ENCODE measurements around the gene FBF1. TPM values are rescaled to one million over a fixed set of nuclear protein-coding genes. Genes with fewer than 3 reads are reported as not detected.

FBF1 gene
- total RNA-seq, 1 donor from 2014 or later: 11.4 TPM

GRCh38 chr17:75917141-75917916 is 23.5 kb downstream of the FBF1 start:
- FAIRE-seq (no peak), DNase-seq (ENCODE audit: low spot score in 2 of 2) (no peak)

GRCh38 chr17:75915268-75915667 is 25.6 kb downstream of the FBF1 start:
- FAIRE-seq: no peak
- DNase-seq (ENCODE audit: low spot score in 2 of 2): no peak

GRCh38 chr17:75914643-75915267 is 26.1 kb downstream of the FBF1 start:
- FAIRE-seq (no peak), DNase-seq (ENCODE audit: low spot score in 2 of 2) (no peak)

- DNase-seq (ENCODE audit: low spot score in 2 of 2) (no peak), FAIRE-seq (no peak)
These were observed 27.2 kb downstream of the FBF1 start for GRCh38 chr17:75913537-75914210.

GRCh38 chr17:75910699-75911098 is 30.1 kb downstream of the FBF1 start:
- FAIRE-seq (no peak), DNase-seq (ENCODE audit: low spot score in 2 of 2) (no peak)

GRCh38 chr17:75909812-75910274 is 31.0 kb downstream of the FBF1 start:
- FAIRE-seq (no peak), DNase-seq (ENCODE audit: low spot score in 2 of 2) (no peak)

GRCh38 chr17:75909051-75909811 is 31.6 kb downstream of the FBF1 start:
- DNase-seq (ENCODE audit: low spot score in 2 of 2) (no peak), FAIRE-seq (no peak)

GRCh38 chr17:75908201-75908600 is 32.6 kb downstream of the FBF1 start:
- FAIRE-seq: no peak
- no peak for DNase-seq (ENCODE audit: low spot score in 2 of 2)

- DNase-seq (ENCODE audit: low spot score in 2 of 2): no peak
- no peak for FAIRE-seq
These were observed 34.5 kb downstream of the FBF1 start for GRCh38 chr17:75906143-75906884.

- DNase-seq (ENCODE audit: low spot score in 2 of 2): peak; percentile 92 to 95
- no peak for FAIRE-seq
These were observed 35.9 kb downstream of the FBF1 start, which contains the start of gene MRPL38 for GRCh38 chr17:75904749-75905521. MRPL38 (minus strand) TSS chr17:75904884; CDS start chr17:75904875, 9 bp downstream.

GRCh38 chr17:75902406-75902805 is 38.4 kb downstream of the FBF1 start:
- no peak for DNase-seq (ENCODE audit: low spot score in 2 of 2)
- no peak for FAIRE-seq

- FAIRE-seq: no peak
- DNase-seq (ENCODE audit: low spot score in 2 of 2): no peak
These were observed 39.1 kb downstream of the FBF1 start for GRCh38 chr17:75901727-75902126.

GRCh38 chr17:75900691-75901533 is 39.9 kb downstream of the FBF1 start:
- FAIRE-seq (no peak), DNase-seq (ENCODE audit: low spot score in 2 of 2) (no peak)

- no peak for FAIRE-seq
These were observed 40.9 kb downstream of the FBF1 start for GRCh38 chr17:75899767-75900468.

GRCh38 chr17:75899353-75899752 is 41.5 kb downstream of the FBF1 start:
- FAIRE-seq (no peak), DNase-seq (ENCODE audit: low spot score in 2 of 2) (no peak)

More at GRCh38 chr17:75899767-75900468, 40.9 kb downstream of the FBF1 start:
- DNase-seq (ENCODE audit: low spot score in 2 of 2): no peak

GRCh38 chr17:75898791-75899190 is 42.1 kb downstream of the FBF1 start:
- DNase-seq (ENCODE audit: low spot score in 2 of 2) (no peak), FAIRE-seq (no peak)

GRCh38 chr17:75898065-75898464 is 42.8 kb downstream of the FBF1 start:
- no peak for DNase-seq (ENCODE audit: low spot score in 2 of 2)
- no peak for FAIRE-seq
